Hepatocyte (in vitro differentiated cells): ENCODE measurements around the gene TIGD4. TPM values are rescaled to one million over a fixed set of nuclear protein-coding genes. Genes with fewer than 3 reads are reported as not detected.

Experiments used
- DNase-seq: peaks from one replicate; pipeline ENCODE4 v3.0.0-alpha.2; 2016; ENCODE audit warnings: low spot score
- H2AFZ ChIP-seq: fragments of 200-600 bp; sonication (generic); 2 replicates; pipeline ENCODE4 v1.6.0; 2016; ENCODE audit warnings: antibody characterized with exemption, mild to moderate bottlenecking
- H3K27ac ChIP-seq: fragments of 200-600 bp; sonication (generic); 2 replicates; pipeline ENCODE4 v1.5.1; 2016; ENCODE audit warnings: mild to moderate bottlenecking
- H3K27me3 ChIP-seq: fragments of 200-600 bp; sonication (generic); 2 replicates; pipeline ENCODE4 v1.6.1; 2016
- H3K36me3 ChIP-seq: fragments of 200-600 bp; sonication (generic); replicated peaks from 2 replicates; pipeline ENCODE4 v1.5.1; 2016; ENCODE audit warnings: low read depth; ENCODE audit not compliant: insufficient read depth
- H3K4me1 ChIP-seq: fragments of 200-600 bp; sonication (generic); 2 replicates; pipeline ENCODE4 v1.5.1; 2016; ENCODE audit warnings: mild to moderate bottlenecking, moderate library complexity; ENCODE audit not compliant: insufficient read depth
- H3K4me2 ChIP-seq: fragments of 200-600 bp; sonication (generic); 2 replicates; pipeline ENCODE4 v1.6.0; 2016
- H3K4me3 ChIP-seq: fragments of 200-600 bp; sonication (generic); 2 replicates; pipeline ENCODE4 v1.5.1; 2016; ENCODE audit warnings: mild to moderate bottlenecking
- H3K79me2 ChIP-seq: fragments of 200-600 bp; sonication (generic); 2 replicates; pipeline ENCODE4 v1.6.0; 2017; ENCODE audit warnings: mild to moderate bottlenecking
- H3K9me2 ChIP-seq: fragments of 200-600 bp; sonication (generic); replicated peaks from 2 replicates; pipeline ENCODE4 v1.6.0; 2017; ENCODE audit warnings: mild to moderate bottlenecking; ENCODE audit not compliant: insufficient read depth
- H3K9me3 ChIP-seq: fragments of 200-600 bp; sonication (generic); 2 replicates; pipeline ENCODE4 v1.5.1; 2016; ENCODE audit warnings: low read depth, mild to moderate bottlenecking
- H4K20me1 ChIP-seq: fragments of 200-600 bp; sonication (generic); 2 replicates; pipeline ENCODE4 v1.6.0; 2016; ENCODE audit warnings: mild to moderate bottlenecking; ENCODE audit not compliant: insufficient read depth, poor library complexity, severe bottlenecking
- EZH2 ChIP-seq: fragments of 200-600 bp; sonication (generic); IDR thresholded peaks from 2 replicates; pipeline ENCODE4 v1.6.1; 2016; ENCODE audit warnings: antibody characterized with exemption, mild to moderate bottlenecking, borderline replicate concordance
- EZH2phosphoT487 ChIP-seq: fragments of 200-600 bp; sonication (generic); IDR thresholded peaks from one replicate; pipeline ENCODE4 v1.6.1; 2018; ENCODE audit warnings: antibody characterized with exemption, mild to moderate bottlenecking, low read depth, moderate library complexity; ENCODE audit not compliant: unreplicated experiment, severe bottlenecking
- WGBS: methylation state at CpG from one replicate; pipeline ENCODE4 v1.1.6; 2016; ENCODE audit warnings: low lambda C conversion rate; ENCODE audit errors: missing lambda C conversion rate; 5-methylcytosine and 5-hydroxymethylcytosine counted together
- polyA plus RNA-seq: library from polyadenylated mRNA; unstranded; fragments of >200 nt; fragmentation: Nextera tagmentation; extraction: Ambion mirVana; gene quantifications from 2 replicates; pipeline ENCODE4 v1.2.1, GENCODE V29; 2016
- total RNA-seq: library from RNA; depleted of rRNA; stranded (reverse); fragments of >200 nt; gene quantifications from 2 replicates; pipeline ENCODE4 v1.2.3, GENCODE V29; 2014
- TF ChIP-seq, protein P1 (sequence below): fragments of 200-600 bp; sonication (generic); IDR thresholded peaks from 2 replicates; pipeline ENCODE4 v1.5.1; 2016; ENCODE audit warnings: antibody characterized with exemption, mild to moderate bottlenecking; ENCODE audit not compliant: poor library complexity

The TIGD4 gene
- total and polyA plus RNA-seq, 2 experiments from 2014 or later = 0.19 to 1.3 TPM

DNA sequence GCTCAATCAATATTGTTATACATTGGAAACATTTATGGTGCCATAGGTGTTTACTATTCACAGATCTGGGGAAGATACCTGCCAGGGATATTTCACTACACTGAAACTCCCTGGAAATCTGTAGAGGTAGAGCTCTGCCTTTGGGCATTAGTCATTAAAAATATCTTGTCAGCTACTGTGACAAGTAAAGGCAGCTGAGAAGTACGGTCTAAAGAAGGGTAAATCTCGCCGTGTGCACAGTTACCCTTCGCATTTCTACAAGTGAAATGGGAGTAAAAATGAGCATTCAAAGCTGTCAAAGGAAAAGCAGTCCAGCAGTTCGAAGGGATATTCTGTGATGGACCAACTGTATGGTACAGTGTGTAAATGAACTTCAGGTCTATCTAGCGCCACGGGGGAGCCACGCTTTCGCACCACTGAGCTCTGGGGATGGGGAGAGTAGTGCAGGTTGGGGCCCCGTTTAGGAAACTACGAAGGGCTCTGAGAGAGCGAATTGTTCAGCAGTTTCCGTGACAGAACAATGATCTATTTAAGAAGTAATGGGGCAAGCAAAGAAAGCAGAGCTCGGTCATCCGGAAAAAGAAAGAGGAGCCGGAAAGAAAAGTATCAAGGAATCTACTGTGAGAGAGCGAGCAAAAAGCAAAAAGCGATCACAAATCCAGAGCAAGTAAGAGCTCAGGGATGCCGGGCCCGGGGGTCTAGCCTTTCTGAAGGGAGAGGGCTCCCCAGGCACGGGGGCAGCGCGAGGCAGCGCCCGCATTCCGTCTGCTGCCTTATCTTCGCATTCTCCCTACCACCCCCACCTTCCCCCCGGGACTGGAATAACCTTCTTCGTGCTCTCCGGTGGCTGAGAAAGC, 646 bp downstream of the TIGD4 start:
- peak; percentile 28 for DNase-seq

DNA sequence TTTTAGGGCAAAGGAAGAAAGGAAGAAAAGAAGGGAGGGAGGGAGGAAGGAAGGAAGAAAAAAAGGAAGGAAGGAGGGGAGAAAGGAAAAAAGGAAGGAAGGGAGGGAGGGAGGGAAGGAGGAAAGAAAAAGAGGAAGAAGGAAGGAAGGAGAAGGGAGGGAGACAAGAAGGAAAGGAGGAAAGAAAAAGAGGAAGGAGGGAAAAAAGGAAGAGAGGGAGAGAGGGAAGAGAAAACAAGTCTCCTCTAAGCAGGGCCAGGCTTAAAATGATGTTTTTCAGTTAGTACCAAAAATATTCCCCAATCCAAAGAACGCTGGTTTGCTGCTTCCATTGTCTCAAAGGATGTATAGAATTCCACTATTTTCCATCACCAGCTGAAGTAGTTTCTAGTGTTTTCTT, 2.0 kb downstream of the TIGD4 start:
- Histone ChIP-seq H3K27ac (no peak overlapping the region), H3K36me3 (no peaks in the 10 kb centered on the region), H3K4me3 (no peak overlapping the region), H3K9me3 (no peaks in the 10 kb centered on the region), H3K79me2 (peaks cover 34% of the 10 kb centered on the region), H3K9me2 (no peaks in the 10 kb centered on the region), H4K20me1 (no peaks in the 10 kb centered on the region), H3K27me3 (no peaks in the 10 kb centered on the region), H3K4me2 (no peak overlapping the region), H2AFZ (no peak overlapping the region), H3K4me1 (no peaks in the 10 kb centered on the region)
- TF ChIP-seq EZH2 (no peak), EZH2phosphoT487 (no peak)
- TF ChIP-seq, protein P1, sequence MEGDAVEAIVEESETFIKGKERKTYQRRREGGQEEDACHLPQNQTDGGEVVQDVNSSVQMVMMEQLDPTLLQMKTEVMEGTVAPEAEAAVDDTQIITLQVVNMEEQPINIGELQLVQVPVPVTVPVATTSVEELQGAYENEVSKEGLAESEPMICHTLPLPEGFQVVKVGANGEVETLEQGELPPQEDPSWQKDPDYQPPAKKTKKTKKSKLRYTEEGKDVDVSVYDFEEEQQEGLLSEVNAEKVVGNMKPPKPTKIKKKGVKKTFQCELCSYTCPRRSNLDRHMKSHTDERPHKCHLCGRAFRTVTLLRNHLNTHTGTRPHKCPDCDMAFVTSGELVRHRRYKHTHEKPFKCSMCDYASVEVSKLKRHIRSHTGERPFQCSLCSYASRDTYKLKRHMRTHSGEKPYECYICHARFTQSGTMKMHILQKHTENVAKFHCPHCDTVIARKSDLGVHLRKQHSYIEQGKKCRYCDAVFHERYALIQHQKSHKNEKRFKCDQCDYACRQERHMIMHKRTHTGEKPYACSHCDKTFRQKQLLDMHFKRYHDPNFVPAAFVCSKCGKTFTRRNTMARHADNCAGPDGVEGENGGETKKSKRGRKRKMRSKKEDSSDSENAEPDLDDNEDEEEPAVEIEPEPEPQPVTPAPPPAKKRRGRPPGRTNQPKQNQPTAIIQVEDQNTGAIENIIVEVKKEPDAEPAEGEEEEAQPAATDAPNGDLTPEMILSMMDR = no peak
- WGBS = 100% methylated on average over 1 of the region's 1 CpG
- no peak for DNase-seq

More for the DNA sequence above, 646 bp downstream of the TIGD4 start:
- H3K9me2 ChIP-seq = no peaks in the 10 kb centered on the region
- 3% methylated on average over 29 of the region's 30 CpGs for WGBS
- peak overlapping the region; percentile 83 for H2AFZ ChIP-seq
- no peaks in the 10 kb centered on the region for H3K36me3 ChIP-seq
- H3K4me1 ChIP-seq = no peaks in the 10 kb centered on the region
- peak overlapping the region; percentile 85 for H3K27ac ChIP-seq
- H4K20me1 ChIP-seq = peaks cover 7% of the 10 kb centered on the region
- H3K4me3 ChIP-seq = peak overlapping the region; percentile 71
- no peaks in the 10 kb centered on the region for H3K27me3 ChIP-seq
- no peaks in the 10 kb centered on the region for H3K9me3 ChIP-seq
- TF ChIP-seq, protein P1 = no peak
- no peak for TF ChIP-seq EZH2
- TF ChIP-seq EZH2phosphoT487 = no peak
- H3K79me2 ChIP-seq = peaks cover 48% of the 10 kb centered on the region
- peak overlapping the region; percentile 85 for H3K4me2 ChIP-seq

DNA sequence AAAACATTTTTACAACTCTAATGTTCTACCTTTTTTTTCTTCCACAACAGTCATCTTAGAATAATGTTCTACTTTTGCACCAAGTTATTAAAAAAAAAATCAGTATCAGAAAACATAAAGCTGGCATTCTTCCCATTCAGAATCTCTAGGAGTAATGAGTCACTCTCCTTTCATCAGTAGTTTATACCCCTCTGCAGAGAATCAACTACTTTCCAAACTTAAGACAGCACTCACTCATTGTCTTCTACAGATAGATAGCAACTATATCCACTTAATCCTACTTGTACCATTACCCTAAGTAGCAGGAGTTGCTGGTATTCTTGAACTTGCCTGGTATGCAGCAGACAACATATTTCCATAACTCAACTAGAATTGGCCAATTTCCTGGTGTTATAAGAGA, 3.2 kb downstream of the TIGD4 start:
- no peak overlapping the region for H2AFZ ChIP-seq
- TF ChIP-seq EZH2phosphoT487 = no peak
- TF ChIP-seq, protein P1 = no peak
- TF ChIP-seq EZH2 = no peak
- peaks cover 22% of the 10 kb centered on the region for H3K79me2 ChIP-seq
- H3K4me1 ChIP-seq = no peaks in the 10 kb centered on the region
- no peak overlapping the region for H3K4me3 ChIP-seq
- H3K9me3 ChIP-seq = no peaks in the 10 kb centered on the region
- H3K9me2 ChIP-seq = no peaks in the 10 kb centered on the region
- no peak overlapping the region for H3K4me2 ChIP-seq
- H3K27ac ChIP-seq = no peak overlapping the region
- no peaks in the 10 kb centered on the region for H3K27me3 ChIP-seq
- no peak for DNase-seq
- no peaks in the 10 kb centered on the region for H4K20me1 ChIP-seq
- H3K36me3 ChIP-seq = no peaks in the 10 kb centered on the region
